Measurements from ENCODE around the gene PACS1. TPM values are rescaled to one million over a fixed set of nuclear protein-coding genes. Genes with fewer than 3 reads are reported as not detected.

PACS1 gene
- polyA plus RNA-seq, 1 donor (not counting 4 experiments of a cell fraction or from before 2014, with no cell fraction given) = 14.9 TPM

- FAIRE-seq (no peak), DNase-seq (ENCODE audit: low read depth, low spot score) (no peak)
- no peaks in the 10 kb centered on the region for H3K9me3 ChIP-seq (ENCODE audit: control insufficient read depth, low read depth, low read length)
- dilution Hi-C loops (cut with MboI; ENCODE audit: extremely low pct_ligation_motif_present, low sequenced_read_pairs) = no loop called here
- H3K4me2 ChIP-seq (ENCODE audit: control insufficient read depth, extremely low read depth, insufficient read depth, low read depth, low read length) = no peak overlapping the region
- H3K79me2 ChIP-seq (ENCODE audit: control insufficient read depth, insufficient read depth, low read length) = no peaks in the 10 kb centered on the region
- no peak overlapping the region for H3K27ac ChIP-seq (ENCODE audit: control insufficient read depth, insufficient read depth, low read length)
- H3K27me3 ChIP-seq (ENCODE audit: control insufficient read depth, extremely low read depth, insufficient read depth, low read length) = no peaks in the 10 kb centered on the region
- no peak overlapping the region for H3K9ac ChIP-seq (ENCODE audit: control insufficient read depth, extremely low read depth, insufficient read depth, low read length)
- no peaks in the 10 kb centered on the region for H3K36me3 ChIP-seq (ENCODE audit: control insufficient read depth in 2 of 2, extremely low read depth in 1 of 2, insufficient read depth in 2 of 2, low read length in 2 of 2)
- no peak overlapping the region for H3K4me3 ChIP-seq (ENCODE audit: control insufficient read depth in 2 of 3, extremely low read depth in 1 of 3, insufficient read depth in 2 of 3, low read depth in 1 of 3, low read length in 3 of 3)
- H3K4me1 ChIP-seq (ENCODE audit: control insufficient read depth, extremely low read depth, insufficient read depth, low read length) = peaks cover 2% of the 10 kb centered on the region
- no peak for TF ChIP-seq EZH2 (IDR thresholded peaks at IDR 0.05; ENCODE audit: low read length)
- no peak for TF ChIP-seq CTCF (optimal IDR thresholded peaks at IDR 0.05 in 1 of 3, IDR thresholded peaks at IDR 0.05 in 1 of 3, conservative IDR thresholded peaks at IDR 0.05 in 1 of 3; ENCODE audit: extremely low read depth in 1 of 3, insufficient read depth in 2 of 3, low read length in 3 of 3)
- no peaks in the 10 kb centered on the region for H4K20me1 ChIP-seq (ENCODE audit: control insufficient read depth, extremely low read depth, insufficient read depth, low read length)
- no peaks in the 10 kb centered on the region for H3K9me1 ChIP-seq (ENCODE audit: control insufficient read depth, extremely low read depth, insufficient read depth, low read length)
- H2AFZ ChIP-seq (ENCODE audit: control insufficient read depth, low read length) = no peak overlapping the region
Observed at GRCh38 chr11:66159324-66159984, 89.4 kb downstream of the PACS1 start.

GRCh38 chr11:66160709-66161108 lies 90.6 kb downstream of the PACS1 start:
- Histone ChIP-seq H3K4me2 (ENCODE audit: control insufficient read depth, extremely low read depth, insufficient read depth, low read depth, low read length) (no peak overlapping the region), H3K4me1 (ENCODE audit: control insufficient read depth, extremely low read depth, insufficient read depth, low read length) (peaks cover 2% of the 10 kb centered on the region), H2AFZ (ENCODE audit: control insufficient read depth, low read length) (no peak overlapping the region), H3K27me3 (ENCODE audit: control insufficient read depth, extremely low read depth, insufficient read depth, low read length) (no peaks in the 10 kb centered on the region), H3K4me3 (ENCODE audit: control insufficient read depth in 2 of 3, extremely low read depth in 1 of 3, insufficient read depth in 2 of 3, low read depth in 1 of 3, low read length in 3 of 3) (no peak overlapping the region), H4K20me1 (ENCODE audit: control insufficient read depth, extremely low read depth, insufficient read depth, low read length) (no peaks in the 10 kb centered on the region), H3K9me3 (ENCODE audit: control insufficient read depth, low read depth, low read length) (no peaks in the 10 kb centered on the region), H3K9me1 (ENCODE audit: control insufficient read depth, extremely low read depth, insufficient read depth, low read length) (no peaks in the 10 kb centered on the region), H3K79me2 (ENCODE audit: control insufficient read depth, insufficient read depth, low read length) (no peaks in the 10 kb centered on the region), H3K27ac (ENCODE audit: control insufficient read depth, insufficient read depth, low read length) (no peak overlapping the region), H3K9ac (ENCODE audit: control insufficient read depth, extremely low read depth, insufficient read depth, low read length) (no peak overlapping the region), H3K36me3 (ENCODE audit: control insufficient read depth in 2 of 2, extremely low read depth in 1 of 2, insufficient read depth in 2 of 2, low read length in 2 of 2) (peaks cover 0 to 1% of the 10 kb centered on the region in 2 experiments)
- FAIRE-seq = no peak
- dilution Hi-C loops (cut with MboI; ENCODE audit: extremely low pct_ligation_motif_present, low sequenced_read_pairs) = no loop called here
- TF ChIP-seq EZH2 (IDR thresholded peaks at IDR 0.05; ENCODE audit: low read length) (no peak), CTCF (optimal IDR thresholded peaks at IDR 0.05 in 1 of 3, IDR thresholded peaks at IDR 0.05 in 1 of 3, conservative IDR thresholded peaks at IDR 0.05 in 1 of 3; ENCODE audit: extremely low read depth in 1 of 3, insufficient read depth in 2 of 3, low read length in 3 of 3) (no peak)
- no peak for DNase-seq (ENCODE audit: low read depth, low spot score)
